Stromal cell of bone marrow (primary cell): ENCODE results near the gene CNNM3.
A peak's percentile ranks its signal among the peaks of the same experiment; 100 is the strongest.
"Not testable (repeated sequence)": the region's sequence is repeated elsewhere in the genome, so short reads cannot be mapped to it uniquely, and the experiment has no call there.

Source experiments
- DNase-seq: peaks from one replicate; pipeline ENCODE4 v3.0.0-alpha.2; 2012; ENCODE audit warnings: low read depth

The CNNM3 gene

GRCh38 chr2:96816127-96816835 is at the start of gene CNNM3:
CNNM3 (plus strand) TSS chr2:96816268; CDS start chr2:96816278, 10 bp downstream.
- peak; percentile 85 for DNase-seq

- DNase-seq = no peak
Observed at GRCh38 chr2:96767135-96767871, 48.8 kb upstream of the CNNM3 start.

GRCh38 chr2:96768083-96768561 is 47.9 kb upstream of the CNNM3 start:
- DNase-seq = no peak

- DNase-seq = no peak
Observed at GRCh38 chr2:96769814-96770213, 46.3 kb upstream of the CNNM3 start.

- no peak for DNase-seq
Observed at GRCh38 chr2:96770442-96771202, 45.4 kb upstream of the CNNM3 start.

GRCh38 chr2:96771796-96772618 is 44.1 kb upstream of the CNNM3 start:
- DNase-seq = no peak

GRCh38 chr2:96772903-96773671 is 43.0 kb upstream of the CNNM3 start:
- no peak for DNase-seq

- DNase-seq = no peak
Observed at GRCh38 chr2:96773922-96774321, 42.1 kb upstream of the CNNM3 start.

GRCh38 chr2:96775160-96775559 is 40.9 kb upstream of the CNNM3 start:
- DNase-seq = no peak

- DNase-seq = no peak
Observed at GRCh38 chr2:96783388-96783787, 32.7 kb upstream of the CNNM3 start.

- no peak for DNase-seq
Observed at GRCh38 chr2:96787411-96787810, 28.7 kb upstream of the CNNM3 start.

- peak; percentile 31 for DNase-seq
Observed at GRCh38 chr2:96788442-96789244, 27.4 kb upstream of the CNNM3 start.

- DNase-seq = no peak
Observed at GRCh38 chr2:96789245-96789617, 26.8 kb upstream of the CNNM3 start.

- no peak for DNase-seq
Observed at GRCh38 chr2:96792772-96793749, 23.0 kb upstream of the CNNM3 start.

- DNase-seq = no peak
Observed at GRCh38 chr2:96795076-96795475, 21.0 kb upstream of the CNNM3 start.

GRCh38 chr2:96796497-96796896 is 19.6 kb upstream of the CNNM3 start:
- DNase-seq = not testable (repeated sequence)

- DNase-seq = no peak
Observed at GRCh38 chr2:96797066-96797625, 18.9 kb upstream of the CNNM3 start.

GRCh38 chr2:96798733-96799622 is 17.1 kb upstream of the CNNM3 start:
- no peak for DNase-seq
